HepG2 (cell line): Measurements from ENCODE around the gene KCNH6. TPM values are rescaled to one million over a fixed set of nuclear protein-coding genes. Genes with fewer than 3 reads are reported as not detected.

Experiments
- HNF4A ChIP-seq: sonication (generic); formaldehyde crosslinking; IDR thresholded peaks from 2 replicates; pipeline ENCODE4 v1.4.0; 2020; ENCODE audit warnings: missing genetic modification reagents
- KDM3A ChIP-seq: IDR thresholded peaks from 2 replicates; pipeline ENCODE4 v1.6.1; 2018; ENCODE audit warnings: low read depth, missing compliant biosample characterization
- KDM5B ChIP-seq: sonication (generic); formaldehyde crosslinking; IDR thresholded peaks from 2 replicates; pipeline ENCODE4 v1.4.0; 2020; ENCODE audit warnings: missing genetic modification reagents, mild to moderate bottlenecking, borderline replicate concordance
- MIER3 ChIP-seq: IDR thresholded peaks from 2 replicates; pipeline ENCODE4 v1.6.1; 2016; ENCODE audit warnings: missing compliant biosample characterization, borderline replicate concordance
- NR2C2 ChIP-seq: sonication (generic); formaldehyde crosslinking; IDR thresholded peaks from 2 replicates; pipeline ENCODE4 v1.4.0; 2020; ENCODE audit warnings: missing genetic modification reagents, mild to moderate bottlenecking, moderate library complexity, borderline replicate concordance
- REPIN1 ChIP-seq: sonication (generic); formaldehyde crosslinking; IDR thresholded peaks from 2 replicates; pipeline ENCODE4 v1.8.0; 2022; ENCODE audit warnings: missing genetic modification reagents, low read depth, mild to moderate bottlenecking, borderline replicate concordance
- SRSF9 ChIP-seq: fragments of 200-400 bp; formaldehyde crosslinking; IDR thresholded peaks from 2 replicates; pipeline ENCODE4 v1.6.1; 2018; ENCODE audit warnings: borderline replicate concordance, mild to moderate bottlenecking, low read depth, low read length; ENCODE audit not compliant: insufficient read depth, poor library complexity, severe bottlenecking
- U2AF2 ChIP-seq: fragments of 200-400 bp; formaldehyde crosslinking; IDR thresholded peaks from 2 replicates; pipeline ENCODE4 v1.6.1; 2017; ENCODE audit warnings: low read depth, mild to moderate bottlenecking, low read length
- ZBTB3 ChIP-seq: sonication (generic); formaldehyde crosslinking; IDR thresholded peaks from 2 replicates; pipeline ENCODE4 v1.4.0; 2020; ENCODE audit warnings: low read depth, mild to moderate bottlenecking, moderate library complexity, missing genetic modification reagents, borderline replicate concordance
- ZFP36 ChIP-seq: fragments of 150-350 bp; IDR thresholded peaks from 2 replicates; pipeline ENCODE4 v1.6.1; 2018; ENCODE audit warnings: borderline replicate concordance, low read length, low read depth; ENCODE audit not compliant: partially characterized antibody
- ZNF121 ChIP-seq: sonication (generic); formaldehyde crosslinking; IDR thresholded peaks from 2 replicates; pipeline ENCODE4 v1.5.0; 2020; ENCODE audit warnings: mild to moderate bottlenecking, missing genetic modification reagents
- ZNF468 ChIP-seq: sonication (generic); formaldehyde crosslinking; IDR thresholded peaks from 2 replicates; pipeline ENCODE4 v1.8.0; 2022; ENCODE audit warnings: mild to moderate bottlenecking, moderate library complexity, missing genetic modification reagents
- ZNF501 ChIP-seq: sonication (generic); formaldehyde crosslinking; IDR thresholded peaks from 2 replicates; pipeline ENCODE4 v1.5.1; 2020; ENCODE audit warnings: mild to moderate bottlenecking, moderate library complexity, missing genetic modification reagents
- polyA plus RNA-seq, 8 experiments: library from polyadenylated mRNA; depleted of rRNA in 3 of 8; stranded (reverse) in 7 of 8; unstranded in 1 of 8; fragments of >200 nt; fragmentation: Illumina TruSeq in 4 of 8; extraction: Trizol in 4 of 8; gene quantifications; 2 replicates each; pipeline versions ENCODE4 v1.2.1 to v1.2.3, GENCODE V29; 2011 to 2016; ENCODE audit warnings: low read depth in 4 of 8, missing spikeins in 1 of 8, mixed read lengths in 1 of 8; ENCODE audit not compliant: insufficient read depth in 1 of 8
- total RNA-seq, 5 experiments: library from RNA; depleted of rRNA; stranded (reverse); fragments of >200 nt; fragmentation: Illumina TruSeq; extraction: Trizol; gene quantifications; 2 replicates each; pipeline ENCODE4 v1.2.3, GENCODE V29; 2016; ENCODE audit warnings: low read depth in 1 of 5
- TF ChIP-seq, protein P1 (sequence below): sonication (generic); formaldehyde crosslinking; IDR thresholded peaks from 2 replicates; pipeline ENCODE4 v1.4.0; 2020; ENCODE audit warnings: missing genetic modification reagents
- TF ChIP-seq, protein P2 (sequence below): IDR thresholded peaks from 2 replicates; pipeline ENCODE4 v1.6.1; 2016; ENCODE audit warnings: control low read depth
- TF ChIP-seq, protein P3 (sequence below): sonication (generic); formaldehyde crosslinking; IDR thresholded peaks from 2 replicates; pipeline ENCODE4 v1.5.0; 2020; ENCODE audit warnings: missing genetic modification reagents

Gene KCNH6
- total and polyA plus RNA-seq, 2 of the 13 experiments (the other 11 are each of a cell fraction or from before 2014, with no cell fraction given), result 0.05 to 0.18 TPM

DNA sequence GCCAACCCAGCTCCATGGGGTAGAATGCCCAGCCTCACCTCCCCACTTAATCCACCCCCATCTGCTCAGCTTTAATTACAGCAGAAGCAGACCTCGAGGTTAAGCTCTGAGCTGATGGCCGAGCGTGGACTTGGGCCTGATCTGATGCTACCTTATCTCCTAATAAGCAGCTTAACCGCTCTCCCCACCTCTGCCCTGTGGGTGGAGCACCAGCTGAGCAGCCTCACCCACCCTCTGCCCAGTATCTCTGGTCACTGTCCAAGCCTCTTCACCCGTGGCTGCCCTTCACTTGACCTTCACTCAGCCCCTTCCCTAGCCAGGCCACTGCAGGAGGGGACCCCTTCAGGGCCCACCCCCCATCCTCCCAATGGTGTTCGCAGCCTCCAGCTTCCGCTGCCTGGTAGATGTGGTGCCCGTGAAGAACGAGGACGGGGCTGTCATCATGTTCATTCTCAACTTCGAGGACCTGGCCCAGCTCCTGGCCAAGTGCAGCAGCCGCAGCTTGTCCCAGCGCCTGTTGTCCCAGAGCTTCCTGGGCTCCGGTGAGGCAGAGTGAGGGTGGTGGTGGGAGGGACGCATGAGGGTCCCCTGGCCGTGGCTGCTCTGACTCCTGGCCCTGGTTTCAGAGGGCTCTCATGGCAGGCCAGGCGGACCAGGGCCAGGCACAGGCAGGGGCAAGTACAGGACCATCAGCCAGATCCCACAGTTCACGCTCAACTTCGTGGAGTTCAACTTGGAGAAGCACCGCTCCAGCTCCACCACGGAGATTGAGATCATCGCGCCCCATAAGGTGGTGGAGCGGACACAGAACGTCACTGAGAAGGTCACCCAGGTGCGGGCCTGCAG, 6.8 kb downstream of the KCNH6 start (continued):
- TF ChIP-seq, protein P1, sequence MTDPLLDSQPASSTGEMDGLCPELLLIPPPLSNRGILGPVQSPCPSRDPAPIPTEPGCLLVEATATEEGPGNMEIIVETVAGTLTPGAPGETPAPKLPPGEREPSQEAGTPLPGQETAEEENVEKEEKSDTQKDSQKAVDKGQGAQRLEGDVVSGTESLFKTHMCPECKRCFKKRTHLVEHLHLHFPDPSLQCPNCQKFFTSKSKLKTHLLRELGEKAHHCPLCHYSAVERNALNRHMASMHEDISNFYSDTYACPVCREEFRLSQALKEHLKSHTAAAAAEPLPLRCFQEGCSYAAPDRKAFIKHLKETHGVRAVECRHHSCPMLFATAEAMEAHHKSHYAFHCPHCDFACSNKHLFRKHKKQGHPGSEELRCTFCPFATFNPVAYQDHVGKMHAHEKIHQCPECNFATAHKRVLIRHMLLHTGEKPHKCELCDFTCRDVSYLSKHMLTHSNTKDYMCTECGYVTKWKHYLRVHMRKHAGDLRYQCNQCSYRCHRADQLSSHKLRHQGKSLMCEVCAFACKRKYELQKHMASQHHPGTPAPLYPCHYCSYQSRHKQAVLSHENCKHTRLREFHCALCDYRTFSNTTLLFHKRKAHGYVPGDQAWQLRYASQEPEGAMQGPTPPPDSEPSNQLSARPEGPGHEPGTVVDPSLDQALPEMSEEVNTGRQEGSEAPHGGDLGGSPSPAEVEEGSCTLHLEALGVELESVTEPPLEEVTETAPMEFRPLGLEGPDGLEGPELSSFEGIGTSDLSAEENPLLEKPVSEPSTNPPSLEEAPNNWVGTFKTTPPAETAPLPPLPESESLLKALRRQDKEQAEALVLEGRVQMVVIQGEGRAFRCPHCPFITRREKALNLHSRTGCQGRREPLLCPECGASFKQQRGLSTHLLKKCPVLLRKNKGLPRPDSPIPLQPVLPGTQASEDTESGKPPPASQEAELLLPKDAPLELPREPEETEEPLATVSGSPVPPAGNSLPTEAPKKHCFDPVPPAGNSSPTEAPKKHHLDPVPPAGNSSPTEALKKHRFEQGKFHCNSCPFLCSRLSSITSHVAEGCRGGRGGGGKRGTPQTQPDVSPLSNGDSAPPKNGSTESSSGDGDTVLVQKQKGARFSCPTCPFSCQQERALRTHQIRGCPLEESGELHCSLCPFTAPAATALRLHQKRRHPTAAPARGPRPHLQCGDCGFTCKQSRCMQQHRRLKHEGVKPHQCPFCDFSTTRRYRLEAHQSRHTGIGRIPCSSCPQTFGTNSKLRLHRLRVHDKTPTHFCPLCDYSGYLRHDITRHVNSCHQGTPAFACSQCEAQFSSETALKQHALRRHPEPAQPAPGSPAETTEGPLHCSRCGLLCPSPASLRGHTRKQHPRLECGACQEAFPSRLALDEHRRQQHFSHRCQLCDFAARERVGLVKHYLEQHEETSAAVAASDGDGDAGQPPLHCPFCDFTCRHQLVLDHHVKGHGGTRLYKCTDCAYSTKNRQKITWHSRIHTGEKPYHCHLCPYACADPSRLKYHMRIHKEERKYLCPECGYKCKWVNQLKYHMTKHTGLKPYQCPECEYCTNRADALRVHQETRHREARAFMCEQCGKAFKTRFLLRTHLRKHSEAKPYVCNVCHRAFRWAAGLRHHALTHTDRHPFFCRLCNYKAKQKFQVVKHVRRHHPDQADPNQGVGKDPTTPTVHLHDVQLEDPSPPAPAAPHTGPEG, result no peak
- no peak for TF ChIP-seq ZNF468 (CRISPR knock-in tag)
- peak; percentile 57 for TF ChIP-seq ZNF121
- TF ChIP-seq KDM5B (CRISPR knock-in tag), result peak; percentile 29; the same call in 1 of the 2 replicates
- TF ChIP-seq, protein P2, sequence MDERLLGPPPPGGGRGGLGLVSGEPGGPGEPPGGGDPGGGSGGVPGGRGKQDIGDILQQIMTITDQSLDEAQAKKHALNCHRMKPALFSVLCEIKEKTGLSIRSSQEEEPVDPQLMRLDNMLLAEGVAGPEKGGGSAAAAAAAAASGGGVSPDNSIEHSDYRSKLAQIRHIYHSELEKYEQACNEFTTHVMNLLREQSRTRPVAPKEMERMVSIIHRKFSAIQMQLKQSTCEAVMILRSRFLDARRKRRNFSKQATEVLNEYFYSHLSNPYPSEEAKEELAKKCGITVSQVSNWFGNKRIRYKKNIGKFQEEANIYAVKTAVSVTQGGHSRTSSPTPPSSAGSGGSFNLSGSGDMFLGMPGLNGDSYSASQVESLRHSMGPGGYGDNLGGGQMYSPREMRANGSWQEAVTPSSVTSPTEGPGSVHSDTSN (CRISPR knock-in tag), result no peak
- no peak for TF ChIP-seq KDM3A (CRISPR knock-in tag)
- TF ChIP-seq ZFP36, result no peak
- TF ChIP-seq, protein P3, sequence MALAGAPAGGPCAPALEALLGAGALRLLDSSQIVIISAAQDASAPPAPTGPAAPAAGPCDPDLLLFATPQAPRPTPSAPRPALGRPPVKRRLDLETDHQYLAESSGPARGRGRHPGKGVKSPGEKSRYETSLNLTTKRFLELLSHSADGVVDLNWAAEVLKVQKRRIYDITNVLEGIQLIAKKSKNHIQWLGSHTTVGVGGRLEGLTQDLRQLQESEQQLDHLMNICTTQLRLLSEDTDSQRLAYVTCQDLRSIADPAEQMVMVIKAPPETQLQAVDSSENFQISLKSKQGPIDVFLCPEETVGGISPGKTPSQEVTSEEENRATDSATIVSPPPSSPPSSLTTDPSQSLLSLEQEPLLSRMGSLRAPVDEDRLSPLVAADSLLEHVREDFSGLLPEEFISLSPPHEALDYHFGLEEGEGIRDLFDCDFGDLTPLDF (CRISPR knock-in tag), result no peak
- no peak for TF ChIP-seq SRSF9
- TF ChIP-seq ZBTB3 (CRISPR knock-in tag), result no peak
- no peak for TF ChIP-seq ZNF501 (CRISPR knock-in tag)
- 0 out of 2 replicates have a peak, but pooled peaks have one; percentile 35 for TF ChIP-seq REPIN1 (CRISPR knock-in tag)
- no peak for TF ChIP-seq MIER3
- TF ChIP-seq NR2C2 (CRISPR knock-in tag), result no peak
- TF ChIP-seq U2AF2, result no peak
- no peak for TF ChIP-seq HNF4A
